ENCODE results near the gene ILKAP.

Gene ILKAP

GRCh38 chr2:238136820-238137537, 66.5 kb downstream of the ILKAP start:
- Mint-ChIP-seq H3K27me3 (no peaks in the 10 kb centered on the region), H3K9me3 (no peaks in the 10 kb centered on the region), H3K27ac (ENCODE audit: low read depth) (no peak overlapping the region), H3K36me3 (ENCODE audit: insufficient read depth) (no peaks in the 10 kb centered on the region), H3K4me1 (peaks cover 8% of the 10 kb centered on the region), H3K4me3 (no peak overlapping the region)
- ATAC-seq (replicated peaks; ENCODE audit: extremely low read depth, poor library complexity, severe bottlenecking) (no peak), DNase-seq (ENCODE audit: low spot score in 2 of 2) (no peak)

- ATAC-seq (replicated peaks; ENCODE audit: extremely low read depth, poor library complexity, severe bottlenecking) (no peak), DNase-seq (ENCODE audit: low spot score in 2 of 2) (no peak)
- no peaks in the 10 kb centered on the region for H3K9me3 Mint-ChIP-seq
- no peaks in the 10 kb centered on the region for H3K4me1 Mint-ChIP-seq
- H3K4me3 Mint-ChIP-seq = no peak overlapping the region
- no peaks in the 10 kb centered on the region for H3K36me3 Mint-ChIP-seq (ENCODE audit: insufficient read depth)
- H3K27me3 Mint-ChIP-seq = no peaks in the 10 kb centered on the region
- H3K27ac Mint-ChIP-seq (ENCODE audit: low read depth) = no peak overlapping the region
Observed at GRCh38 chr2:238135601-238136150, 67.8 kb downstream of the ILKAP start.

- Mint-ChIP-seq H3K27ac (ENCODE audit: low read depth) (no peak overlapping the region), H3K4me3 (no peak overlapping the region), H3K36me3 (ENCODE audit: insufficient read depth) (no peaks in the 10 kb centered on the region), H3K4me1 (no peaks in the 10 kb centered on the region), H3K9me3 (no peaks in the 10 kb centered on the region), H3K27me3 (no peaks in the 10 kb centered on the region)
- DNase-seq (ENCODE audit: low spot score in 2 of 2) (no peak), ATAC-seq (replicated peaks; ENCODE audit: extremely low read depth, poor library complexity, severe bottlenecking) (no peak)
Observed at GRCh38 chr2:238134393-238134785, 69.1 kb downstream of the ILKAP start.

- no peak overlapping the region for H3K4me3 Mint-ChIP-seq
- no peaks in the 10 kb centered on the region for H3K9me3 Mint-ChIP-seq
- no peaks in the 10 kb centered on the region for H3K27me3 Mint-ChIP-seq
- DNase-seq (ENCODE audit: low spot score in 2 of 2) (no peak), ATAC-seq (replicated peaks; ENCODE audit: extremely low read depth, poor library complexity, severe bottlenecking) (no peak)
- H3K27ac Mint-ChIP-seq (ENCODE audit: low read depth) = no peak overlapping the region
- no peaks in the 10 kb centered on the region for H3K36me3 Mint-ChIP-seq (ENCODE audit: insufficient read depth)
- H3K4me1 Mint-ChIP-seq = no peaks in the 10 kb centered on the region
Observed at GRCh38 chr2:238133499-238134392, 69.7 kb downstream of the ILKAP start.

GRCh38 chr2:238132463-238133450, 70.7 kb downstream of the ILKAP start:
- H3K4me1 Mint-ChIP-seq = no peaks in the 10 kb centered on the region
- no peaks in the 10 kb centered on the region for H3K27me3 Mint-ChIP-seq
- H3K9me3 Mint-ChIP-seq = no peaks in the 10 kb centered on the region
- no peak overlapping the region for H3K4me3 Mint-ChIP-seq
- DNase-seq (ENCODE audit: low spot score in 2 of 2) = no peak
- no peak overlapping the region for H3K27ac Mint-ChIP-seq (ENCODE audit: low read depth)
- no peaks in the 10 kb centered on the region for H3K36me3 Mint-ChIP-seq (ENCODE audit: insufficient read depth)
- ATAC-seq (replicated peaks; ENCODE audit: extremely low read depth, poor library complexity, severe bottlenecking) = no peak

GRCh38 chr2:238131761-238132462, 71.6 kb downstream of the ILKAP start:
- H3K4me1 Mint-ChIP-seq = no peaks in the 10 kb centered on the region
- no peaks in the 10 kb centered on the region for H3K36me3 Mint-ChIP-seq (ENCODE audit: insufficient read depth)
- ATAC-seq (replicated peaks; ENCODE audit: extremely low read depth, poor library complexity, severe bottlenecking) (no peak), DNase-seq (ENCODE audit: low spot score in 2 of 2) (no peak)
- H3K9me3 Mint-ChIP-seq = no peaks in the 10 kb centered on the region
- H3K27me3 Mint-ChIP-seq = no peaks in the 10 kb centered on the region
- no peak overlapping the region for H3K4me3 Mint-ChIP-seq
- H3K27ac Mint-ChIP-seq (ENCODE audit: low read depth) = no peak overlapping the region

GRCh38 chr2:238130696-238131628, 72.5 kb downstream of the ILKAP start:
- H3K9me3 Mint-ChIP-seq = no peaks in the 10 kb centered on the region

GRCh38 chr2:238130111-238130695, 73.3 kb downstream of the ILKAP start:
- H3K36me3 Mint-ChIP-seq (ENCODE audit: insufficient read depth) = no peaks in the 10 kb centered on the region
- H3K4me1 Mint-ChIP-seq = no peaks in the 10 kb centered on the region
- ATAC-seq (replicated peaks; ENCODE audit: extremely low read depth, poor library complexity, severe bottlenecking) = no peak
- no peaks in the 10 kb centered on the region for H3K27me3 Mint-ChIP-seq
- DNase-seq (ENCODE audit: low spot score in 2 of 2) = no peak
- H3K27ac Mint-ChIP-seq (ENCODE audit: low read depth) = no peak overlapping the region
- no peak overlapping the region for H3K4me3 Mint-ChIP-seq
- H3K9me3 Mint-ChIP-seq = no peaks in the 10 kb centered on the region

More at GRCh38 chr2:238130696-238131628, 72.5 kb downstream of the ILKAP start:
- Mint-ChIP-seq H3K4me1 (no peaks in the 10 kb centered on the region), H3K27me3 (no peaks in the 10 kb centered on the region), H3K4me3 (no peak overlapping the region), H3K27ac (ENCODE audit: low read depth) (no peak overlapping the region), H3K36me3 (ENCODE audit: insufficient read depth) (no peaks in the 10 kb centered on the region)
- DNase-seq (ENCODE audit: low spot score in 2 of 2) (no peak), ATAC-seq (replicated peaks; ENCODE audit: extremely low read depth, poor library complexity, severe bottlenecking) (no peak)

GRCh38 chr2:238129166-238130010, 74.1 kb downstream of the ILKAP start:
- DNase-seq (ENCODE audit: low spot score in 2 of 2) = no peak
- no peak for ATAC-seq (replicated peaks; ENCODE audit: extremely low read depth, poor library complexity, severe bottlenecking)
- Mint-ChIP-seq H3K36me3 (ENCODE audit: insufficient read depth) (no peaks in the 10 kb centered on the region), H3K27ac (ENCODE audit: low read depth) (no peak overlapping the region), H3K27me3 (no peaks in the 10 kb centered on the region), H3K4me3 (no peak overlapping the region), H3K4me1 (no peaks in the 10 kb centered on the region), H3K9me3 (no peaks in the 10 kb centered on the region)

GRCh38 chr2:238128534-238129001, 74.9 kb downstream of the ILKAP start:
- Mint-ChIP-seq H3K36me3 (ENCODE audit: insufficient read depth) (no peaks in the 10 kb centered on the region), H3K9me3 (no peaks in the 10 kb centered on the region), H3K4me3 (no peak overlapping the region), H3K27ac (ENCODE audit: low read depth) (no peak overlapping the region), H3K4me1 (no peaks in the 10 kb centered on the region), H3K27me3 (no peaks in the 10 kb centered on the region)
- DNase-seq (ENCODE audit: low spot score in 2 of 2) (no peak), ATAC-seq (replicated peaks; ENCODE audit: extremely low read depth, poor library complexity, severe bottlenecking) (no peak)
